HG03354 (cell line): ENCODE results near the gene DRGX.
A peak's percentile ranks its signal among the peaks of the same experiment; 100 is the strongest.

Experiments used
- ATAC-seq: cut with Tn5 transposase; IDR thresholded peaks from one replicate; pipeline ENCODE4 v1.9.1; 2021; ENCODE audit warnings: mild to moderate bottlenecking; ENCODE audit not compliant: unreplicated experiment, poor library complexity, severe bottlenecking

DRGX gene

DNA sequence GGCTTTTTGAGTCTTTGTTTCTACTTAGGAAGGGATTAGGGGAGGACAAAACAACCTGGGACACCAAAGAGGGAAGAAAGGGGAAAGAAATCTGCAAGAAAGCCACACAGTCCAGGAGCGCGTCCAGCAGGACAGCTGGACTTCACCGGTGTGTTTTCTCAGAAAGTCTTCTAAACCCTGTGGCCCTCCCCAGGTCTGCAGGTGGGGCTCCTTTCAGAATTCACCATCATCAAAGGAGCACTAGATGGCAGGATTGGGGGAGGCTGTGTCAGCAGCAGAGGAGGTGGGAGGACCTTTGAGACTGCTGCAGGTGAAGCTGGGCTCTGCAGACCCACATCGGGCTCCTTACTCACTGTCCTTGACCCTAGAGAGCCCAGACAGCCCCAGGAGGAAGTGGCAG, 13.9 kb upstream of the DRGX start:
- ATAC-seq: no peak

DNA sequence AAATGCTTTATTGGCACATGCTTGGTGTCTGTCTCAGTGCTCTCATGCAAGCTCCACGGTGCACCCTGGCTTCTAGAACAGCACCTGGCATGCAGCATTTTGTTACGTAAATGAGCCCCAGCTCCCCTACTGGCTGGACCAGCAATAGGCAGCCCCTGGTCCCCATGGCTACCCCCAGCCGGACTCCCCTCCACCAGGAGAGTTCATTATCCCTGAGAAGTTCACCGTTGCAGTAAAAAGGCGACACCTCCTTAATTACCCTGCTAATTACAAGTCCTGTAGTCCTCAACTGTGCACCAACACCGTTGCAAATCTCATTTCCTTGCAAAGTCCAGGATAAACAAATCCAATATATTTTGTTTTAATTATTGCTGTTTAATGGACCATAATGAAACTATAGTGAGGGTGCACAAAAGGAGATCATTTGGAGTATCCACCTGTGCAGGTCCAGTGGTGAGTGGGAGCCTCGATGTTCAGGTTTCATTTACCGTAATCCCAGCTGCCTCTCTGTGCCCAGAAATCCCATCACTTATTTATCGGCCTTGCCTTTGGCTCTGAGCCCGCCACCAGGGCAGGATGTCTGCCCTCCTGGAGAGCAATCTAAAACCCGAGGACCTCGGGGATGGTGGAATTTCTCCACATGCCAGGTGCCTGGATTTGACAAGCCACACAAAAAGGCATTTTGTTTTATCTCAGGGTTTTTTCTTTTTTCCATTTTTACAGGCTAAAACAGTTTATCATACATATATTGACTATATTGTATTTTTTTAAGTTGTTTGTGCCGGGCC, 12.8 kb upstream of the DRGX start:
- ATAC-seq: no peak

- ATAC-seq: peak; percentile 73
Measured at GRCh38 chr10:49407552-49408137, 11.8 kb upstream of the DRGX start.

DNA sequence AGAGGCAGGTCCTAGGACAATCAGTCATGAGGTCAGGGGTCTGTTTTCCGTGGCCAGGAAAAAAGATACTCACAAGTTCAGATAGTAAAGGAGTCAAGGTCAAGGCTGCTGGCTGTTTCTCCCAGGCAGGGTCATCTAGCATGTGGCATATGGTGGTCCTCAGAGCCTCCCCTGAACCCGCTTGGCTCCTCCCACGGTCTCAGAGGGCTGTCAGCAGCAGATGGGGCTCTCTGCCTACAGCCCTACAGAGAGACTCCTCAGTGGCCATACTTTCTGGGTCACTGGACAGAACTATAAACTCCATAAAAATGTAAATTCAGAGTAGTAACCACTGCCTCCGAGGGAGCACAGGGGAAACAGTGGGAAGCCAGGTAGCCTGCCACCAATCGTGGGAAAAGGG, 11.3 kb upstream of the DRGX start:
- no peak for ATAC-seq

GRCh38 chr10:49404321-49404878, 8.5 kb upstream of the DRGX start:
- ATAC-seq: no peak

DNA sequence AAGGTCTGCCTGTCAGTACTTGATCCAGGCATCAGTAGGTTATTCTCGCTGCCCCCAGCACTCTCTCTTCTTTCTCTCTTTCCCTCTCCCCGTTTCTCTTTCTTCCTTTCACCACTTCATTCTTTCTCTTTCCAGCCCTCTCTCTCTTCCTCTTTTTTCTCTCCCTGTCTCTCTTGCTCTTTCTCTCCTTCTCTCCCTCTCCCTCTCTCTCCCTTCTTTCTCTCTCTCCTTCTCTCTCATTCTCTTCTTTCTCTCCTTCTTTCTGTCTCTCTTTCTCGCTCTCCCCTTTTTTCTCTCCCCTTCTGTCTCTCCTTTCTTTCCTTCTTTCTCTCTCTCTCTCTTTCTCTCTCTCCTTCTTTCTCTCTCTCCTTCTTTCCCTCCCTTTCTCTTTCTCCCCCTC, 7.5 kb upstream of the DRGX start:
- no peak for ATAC-seq

DNA sequence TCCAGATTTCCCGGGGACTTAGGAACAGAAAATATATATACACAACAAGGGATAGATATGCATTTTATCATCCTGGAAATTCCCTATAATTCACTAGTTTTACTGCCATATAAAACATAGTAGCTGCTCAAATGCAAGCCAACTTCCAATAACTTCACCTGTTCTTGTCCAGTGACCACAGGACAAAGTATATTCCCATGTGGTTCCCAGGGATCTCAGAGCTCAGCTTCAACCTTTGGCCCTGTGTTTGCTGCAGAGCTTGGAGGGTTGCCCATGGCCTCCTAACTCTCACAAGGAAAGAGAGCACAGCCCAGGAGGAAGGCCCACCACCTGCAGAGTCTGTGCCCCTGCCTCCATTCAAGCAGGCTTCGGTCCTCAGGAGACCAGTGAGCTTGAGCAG, 4.5 kb upstream of the DRGX start:
- ATAC-seq: no peak

DNA sequence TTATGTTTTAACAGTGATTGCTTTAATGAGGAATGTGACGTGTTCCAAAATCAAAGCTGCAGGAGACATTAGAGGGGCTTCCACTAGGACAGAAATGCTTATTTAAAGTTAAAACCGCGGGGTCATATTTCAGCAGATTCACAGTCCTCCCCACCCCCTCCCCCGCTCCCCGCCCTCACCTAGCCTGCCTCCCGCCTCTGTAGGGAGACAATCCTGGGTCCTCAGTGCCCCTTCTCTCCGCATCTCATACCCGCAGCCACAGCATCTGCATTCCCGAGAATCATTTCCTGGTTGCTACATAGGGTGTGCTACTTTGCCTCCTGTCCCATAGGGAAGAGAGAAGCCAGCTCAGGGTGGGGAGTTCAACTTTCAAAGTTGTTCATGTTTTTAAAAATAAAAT, 3.1 kb upstream of the DRGX start:
- ATAC-seq: no peak

- peak; percentile 86 for ATAC-seq
Measured at GRCh38 chr10:49398000-49398861, 2.3 kb upstream of the DRGX start.

- peak; percentile 28 for ATAC-seq
Measured at GRCh38 chr10:49397036-49397999, 1.4 kb upstream of the DRGX start.

DNA sequence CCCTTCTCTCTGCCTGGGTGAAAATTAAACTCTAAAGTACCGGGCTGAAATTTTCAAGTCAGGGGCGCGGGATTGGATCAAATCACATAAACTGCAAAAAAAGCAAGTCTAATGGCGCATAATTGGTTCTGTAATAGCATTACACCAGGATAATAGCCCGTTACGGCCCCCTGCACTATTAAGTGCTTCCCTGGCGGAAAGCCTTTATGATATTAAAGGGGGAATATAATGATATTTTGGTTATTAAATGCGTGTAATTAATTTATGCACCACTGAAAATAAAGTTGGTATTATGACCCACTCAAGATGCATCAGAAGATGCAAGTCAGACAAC, 744 bp upstream of the DRGX start:
- no peak for ATAC-seq

DNA sequence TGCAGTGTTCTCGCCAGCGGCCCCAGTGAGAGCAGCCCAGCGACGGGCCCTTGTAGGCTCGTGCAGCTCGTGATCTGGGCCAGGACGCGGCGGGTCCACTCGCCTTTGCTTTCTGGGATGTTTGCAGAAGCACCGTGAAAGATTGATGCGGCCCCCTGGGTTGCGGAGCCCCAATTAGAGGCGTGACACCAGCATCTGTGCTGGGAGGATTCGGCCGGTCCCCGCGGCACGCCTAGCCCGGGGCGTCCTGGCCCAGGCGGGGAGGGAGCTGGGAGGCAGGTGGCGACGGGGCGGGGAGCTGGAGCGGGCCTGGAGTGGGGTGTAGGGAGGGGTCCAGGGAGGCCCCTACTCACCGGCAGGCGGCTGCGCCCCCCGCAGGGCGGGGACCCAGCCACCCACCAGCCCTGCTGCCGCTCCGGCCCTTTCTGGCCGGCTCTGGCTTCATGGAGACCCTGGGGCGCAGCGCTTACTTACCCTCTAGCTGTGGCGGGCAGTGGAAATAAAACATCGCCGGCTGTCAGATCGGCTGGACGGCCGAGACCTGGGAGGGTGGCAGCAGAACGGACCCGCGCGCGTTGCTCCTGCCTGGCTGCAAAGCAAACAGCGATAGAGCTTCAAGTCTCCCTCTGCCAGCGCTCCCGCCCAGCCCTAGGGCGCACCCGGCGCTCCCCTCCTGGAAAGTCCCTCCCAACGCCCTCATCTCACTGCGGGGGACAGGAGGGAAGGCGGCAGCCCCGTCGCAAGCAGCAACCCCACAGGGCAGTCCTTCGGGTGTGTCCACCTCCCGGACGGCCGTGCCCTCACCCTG, 752 bp downstream of the DRGX start:
- no peak for ATAC-seq

DNA sequence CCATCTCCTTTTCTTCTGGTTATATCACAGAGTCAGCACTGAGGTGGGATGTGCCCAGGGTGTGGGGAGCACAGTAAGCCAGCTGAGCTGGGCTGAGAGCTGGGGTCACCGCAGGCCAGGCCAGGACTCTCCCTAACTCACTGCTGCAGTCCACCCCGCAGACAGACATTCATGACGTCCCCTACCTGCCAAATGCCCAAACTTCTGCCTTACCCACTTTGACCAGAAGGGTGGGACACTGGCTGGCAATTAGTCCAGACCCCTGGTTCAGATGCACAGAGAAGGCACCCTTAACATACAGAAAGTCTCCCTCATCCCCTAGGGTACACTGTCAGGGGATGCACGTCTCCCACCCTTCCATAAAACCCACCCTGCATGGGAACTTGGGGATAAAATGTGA, 2.1 kb downstream of the DRGX start:
- no peak for ATAC-seq

GRCh38 chr10:49393301-49393700, 2.6 kb downstream of the DRGX start:
- no peak for ATAC-seq

DNA sequence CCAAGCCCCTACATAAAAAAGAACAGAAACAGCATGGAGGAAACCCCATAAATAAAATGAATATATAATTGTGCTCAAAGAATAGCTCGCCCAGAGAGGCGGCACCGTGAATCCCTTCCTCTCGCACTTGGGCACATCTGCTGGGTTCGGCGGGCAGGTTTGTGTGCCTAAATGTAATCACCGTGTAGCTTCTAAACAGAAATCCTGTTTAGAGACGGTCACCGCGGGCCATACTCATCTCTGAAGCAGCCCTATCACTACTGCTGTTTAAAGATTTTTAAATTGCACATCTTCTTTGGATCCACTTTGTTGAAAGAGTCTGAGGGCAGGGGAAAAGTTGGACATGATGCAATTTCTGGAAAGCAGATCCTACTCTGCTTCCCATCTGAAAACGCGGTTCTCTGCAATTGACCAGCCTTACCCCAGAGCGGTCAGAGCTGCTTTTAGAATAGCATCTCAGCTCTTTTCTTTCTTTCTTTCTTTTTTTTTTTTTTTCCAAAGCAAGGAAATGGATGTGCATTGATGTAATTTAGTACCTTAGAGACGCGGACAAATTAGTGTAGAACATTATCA, 6.4 kb downstream of the DRGX start:
- no peak for ATAC-seq

DNA sequence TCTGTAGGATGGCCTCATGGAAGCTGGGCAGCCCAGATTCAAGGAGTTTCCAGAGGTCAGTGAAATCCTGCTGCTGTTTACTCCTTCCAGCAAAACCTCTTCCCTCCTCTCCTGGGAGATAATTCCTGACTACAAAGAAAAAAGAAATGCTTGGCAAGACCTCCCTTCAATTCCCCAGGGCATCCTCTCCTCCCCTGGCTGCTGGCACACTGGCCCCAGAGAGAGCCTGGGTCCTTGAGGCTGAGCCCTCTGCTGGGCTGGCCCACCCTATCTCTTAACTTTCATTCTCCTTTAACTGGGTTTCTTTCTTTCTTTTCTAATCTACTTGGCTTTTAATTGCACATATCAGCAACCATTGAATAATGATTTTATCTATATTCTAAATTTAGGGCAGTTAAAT, 7.7 kb downstream of the DRGX start:
- no peak for ATAC-seq

GRCh38 chr10:49387071-49387470, 8.8 kb downstream of the DRGX start:
- no peak for ATAC-seq
